Measurements from ENCODE around the gene TLR3. TPM values are rescaled to one million over a fixed set of nuclear protein-coding genes. Genes with fewer than 3 reads are reported as not detected.

TLR3 gene
- total and polyA plus RNA-seq, 4 donors, result 3.2 to 15.1 (median 10.2) TPM

DNA sequence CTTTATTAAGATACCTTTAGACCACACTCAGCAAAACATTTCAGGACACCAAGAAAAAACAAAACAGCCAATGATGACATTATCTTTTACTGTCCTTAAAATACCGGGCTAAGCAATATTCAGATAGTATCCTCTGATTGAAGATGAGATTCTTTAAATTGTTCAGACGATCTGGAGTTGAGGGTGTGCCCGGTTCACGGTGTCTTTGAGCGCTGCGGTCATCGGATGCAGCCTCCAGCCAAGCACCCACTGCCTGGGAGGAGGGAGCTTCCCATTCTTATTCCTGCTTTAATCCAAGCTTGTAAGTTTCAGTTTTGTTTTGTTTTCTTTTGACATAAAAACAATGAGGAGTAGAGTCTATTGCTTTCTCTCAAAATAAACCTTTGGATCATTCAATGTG, 49.6 kb downstream of the TLR3 start:
- H3K4me3 ChIP-seq, result no peak overlapping the region

DNA sequence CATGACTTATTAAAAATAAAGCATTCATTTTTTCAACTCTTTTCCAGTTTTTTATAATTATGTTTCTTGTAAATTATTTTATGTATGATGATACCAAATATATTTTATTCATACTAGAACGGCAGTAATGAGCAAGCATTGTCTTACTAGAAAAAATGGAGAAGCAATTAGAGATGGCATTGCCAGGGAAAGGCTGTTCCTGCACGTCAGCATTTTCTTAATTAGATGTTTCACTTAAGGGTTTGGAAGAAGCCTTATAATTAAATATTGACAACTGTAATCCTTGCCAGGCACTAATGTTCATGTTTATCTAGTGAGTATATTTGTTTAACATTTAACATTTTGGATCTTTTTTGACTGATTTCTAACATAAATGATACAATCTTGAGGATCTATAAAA, 52.1 kb downstream of the TLR3 start:
- peaks cover 0 to 5% (median 0%) of the 10 kb centered on the region in 5 donors for H3K4me1 ChIP-seq (ENCODE audit: control insufficient read depth in 5 of 5, insufficient read depth in 5 of 5, low read length in 5 of 5)
- no peak overlapping the region for H3K27ac ChIP-seq (ENCODE audit: low read depth in 1 of 2, low read length in 1 of 2)
- DNase-seq (no peak), ATAC-seq (ENCODE audit: insufficient read depth, low FRiP score) (no peak)
- no peak overlapping the region for H3K9ac ChIP-seq (ENCODE audit: insufficient read depth in 1 of 2, low read length in 2 of 2)
- 85% methylated on average over 2 of the region's 2 CpGs for WGBS, 2 donors
- TF ChIP-seq, protein P1, sequence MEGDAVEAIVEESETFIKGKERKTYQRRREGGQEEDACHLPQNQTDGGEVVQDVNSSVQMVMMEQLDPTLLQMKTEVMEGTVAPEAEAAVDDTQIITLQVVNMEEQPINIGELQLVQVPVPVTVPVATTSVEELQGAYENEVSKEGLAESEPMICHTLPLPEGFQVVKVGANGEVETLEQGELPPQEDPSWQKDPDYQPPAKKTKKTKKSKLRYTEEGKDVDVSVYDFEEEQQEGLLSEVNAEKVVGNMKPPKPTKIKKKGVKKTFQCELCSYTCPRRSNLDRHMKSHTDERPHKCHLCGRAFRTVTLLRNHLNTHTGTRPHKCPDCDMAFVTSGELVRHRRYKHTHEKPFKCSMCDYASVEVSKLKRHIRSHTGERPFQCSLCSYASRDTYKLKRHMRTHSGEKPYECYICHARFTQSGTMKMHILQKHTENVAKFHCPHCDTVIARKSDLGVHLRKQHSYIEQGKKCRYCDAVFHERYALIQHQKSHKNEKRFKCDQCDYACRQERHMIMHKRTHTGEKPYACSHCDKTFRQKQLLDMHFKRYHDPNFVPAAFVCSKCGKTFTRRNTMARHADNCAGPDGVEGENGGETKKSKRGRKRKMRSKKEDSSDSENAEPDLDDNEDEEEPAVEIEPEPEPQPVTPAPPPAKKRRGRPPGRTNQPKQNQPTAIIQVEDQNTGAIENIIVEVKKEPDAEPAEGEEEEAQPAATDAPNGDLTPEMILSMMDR (IDR thresholded peaks at IDR 0.05; ENCODE audit: control extremely low read depth, extremely low read depth), result no peak
- no peaks in the 10 kb centered on the region for H3K27me3 ChIP-seq (ENCODE audit: control insufficient read depth in 3 of 3, insufficient read depth in 3 of 3, low read length in 2 of 3)
- H3K36me3 ChIP-seq (ENCODE audit: control insufficient read depth in 4 of 4, insufficient read depth in 4 of 4, low read length in 4 of 4), result peaks cover 0 to 1% (median 0%) of the 10 kb centered on the region in 4 donors
- no peak overlapping the region for H3K4me3 ChIP-seq
- H3K9me3 ChIP-seq (ENCODE audit: control insufficient read depth in 4 of 4, insufficient read depth in 3 of 4, low read length in 3 of 4), result peaks cover 0 to 2% (median under 1%) of the 10 kb centered on the region in 4 donors

More for the DNA sequence above, 49.6 kb downstream of the TLR3 start:
- H3K27me3 ChIP-seq (ENCODE audit: control insufficient read depth in 3 of 3, insufficient read depth in 3 of 3, low read length in 2 of 3), result no peaks in the 10 kb centered on the region
- no peak overlapping the region for H3K9ac ChIP-seq (ENCODE audit: insufficient read depth in 1 of 2, low read length in 2 of 2)
- H3K27ac ChIP-seq (ENCODE audit: low read depth in 1 of 2, low read length in 1 of 2), result no peak overlapping the region
- H3K36me3 ChIP-seq (ENCODE audit: control insufficient read depth in 4 of 4, insufficient read depth in 4 of 4, low read length in 4 of 4), result peaks cover 0 to 1% (median 0%) of the 10 kb centered on the region in 4 donors
- peaks cover 0 to 5% (median 0%) of the 10 kb centered on the region in 5 donors for H3K4me1 ChIP-seq (ENCODE audit: control insufficient read depth in 5 of 5, insufficient read depth in 5 of 5, low read length in 5 of 5)
- no peaks in the 10 kb centered on the region for H3K9me3 ChIP-seq (ENCODE audit: control insufficient read depth in 4 of 4, insufficient read depth in 3 of 4, low read length in 3 of 4)
- DNase-seq, result no peak
- no peak for ATAC-seq (ENCODE audit: insufficient read depth, low FRiP score)
- TF ChIP-seq, protein P1 (IDR thresholded peaks at IDR 0.05; ENCODE audit: control extremely low read depth, extremely low read depth), result no peak
- WGBS, 2 donors, result 54 to 71% methylated on average over 7 of the region's 7 CpGs

DNA sequence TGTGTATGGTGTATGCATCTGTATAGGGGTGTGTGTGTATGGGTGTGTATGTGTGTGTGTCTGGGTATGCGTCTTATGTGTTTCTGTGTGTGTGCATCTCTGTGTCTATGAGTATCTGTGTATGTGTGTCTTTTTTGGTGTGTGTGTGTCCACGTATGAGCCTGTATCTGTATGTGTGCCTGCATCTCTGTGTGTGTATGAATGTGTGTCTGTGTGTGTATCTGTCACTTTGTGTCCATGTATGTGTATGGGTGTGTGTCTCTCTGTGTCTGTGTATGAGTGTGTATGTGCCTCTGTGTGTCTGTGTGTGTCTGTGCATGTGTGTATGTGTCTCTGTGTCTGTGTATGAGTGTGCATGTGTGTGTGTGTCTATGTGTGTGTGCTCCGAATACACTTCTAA, 59.9 kb downstream of the TLR3 start:
- ATAC-seq (ENCODE audit: insufficient read depth, low FRiP score) (no peak), DNase-seq (no peak)
- Histone ChIP-seq H3K4me1 (ENCODE audit: control insufficient read depth in 5 of 5, insufficient read depth in 5 of 5, low read length in 5 of 5) (no peaks in the 10 kb centered on the region), H3K36me3 (ENCODE audit: control insufficient read depth in 4 of 4, insufficient read depth in 4 of 4, low read length in 4 of 4) (no peaks in the 10 kb centered on the region), H3K9me3 (ENCODE audit: control insufficient read depth in 4 of 4, insufficient read depth in 3 of 4, low read length in 3 of 4) (peaks cover 0 to 3% (median under 1%) of the 10 kb centered on the region in 4 donors), H3K27ac (ENCODE audit: low read depth in 1 of 2, low read length in 1 of 2) (no peak overlapping the region), H3K9ac (ENCODE audit: insufficient read depth in 1 of 2, low read length in 2 of 2) (no peak overlapping the region), H3K4me3 (no peak overlapping the region), H3K27me3 (ENCODE audit: control insufficient read depth in 3 of 3, insufficient read depth in 3 of 3, low read length in 2 of 3) (no peaks in the 10 kb centered on the region)
- WGBS, 2 donors, result 93 to 94% methylated on average over 3 of the region's 3 CpGs
- TF ChIP-seq, protein P1 (IDR thresholded peaks at IDR 0.05; ENCODE audit: control extremely low read depth, extremely low read depth), result no peak

DNA sequence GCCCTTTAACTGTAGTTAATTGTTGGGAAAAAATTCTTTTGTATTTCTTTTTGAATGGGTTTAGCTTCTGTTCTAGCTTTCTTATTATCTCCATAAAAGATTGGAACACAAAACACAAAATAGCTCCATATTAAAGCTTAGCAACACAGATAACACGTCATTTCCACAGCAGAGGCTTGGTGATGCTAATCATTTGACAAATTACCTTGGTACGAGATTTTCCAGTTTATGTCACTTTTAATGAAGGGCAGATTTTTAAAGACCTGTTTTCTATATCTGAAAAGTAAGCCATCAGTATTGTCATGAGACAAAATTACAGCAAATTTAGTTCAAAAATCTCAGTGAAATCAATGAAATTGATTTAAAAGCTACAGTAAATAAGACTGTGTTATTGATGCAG, 63.0 kb downstream of the TLR3 start:
- WGBS, 2 donors, result 93% methylated on average over 2 of the region's 2 CpGs
- Histone ChIP-seq H3K27ac (ENCODE audit: low read depth in 1 of 2, low read length in 1 of 2) (no peak overlapping the region), H3K4me3 (no peak overlapping the region), H3K27me3 (ENCODE audit: control insufficient read depth in 3 of 3, insufficient read depth in 3 of 3, low read length in 2 of 3) (no peaks in the 10 kb centered on the region), H3K9ac (ENCODE audit: insufficient read depth in 1 of 2, low read length in 2 of 2) (no peak overlapping the region), H3K9me3 (ENCODE audit: control insufficient read depth in 4 of 4, insufficient read depth in 3 of 4, low read length in 3 of 4) (no peaks in the 10 kb centered on the region), H3K4me1 (ENCODE audit: control insufficient read depth in 5 of 5, insufficient read depth in 5 of 5, low read length in 5 of 5) (no peaks in the 10 kb centered on the region), H3K36me3 (ENCODE audit: control insufficient read depth in 4 of 4, insufficient read depth in 4 of 4, low read length in 4 of 4) (no peaks in the 10 kb centered on the region)
- ATAC-seq (ENCODE audit: insufficient read depth, low FRiP score) (no peak), DNase-seq (no peak)
- TF ChIP-seq, protein P1 (IDR thresholded peaks at IDR 0.05; ENCODE audit: control extremely low read depth, extremely low read depth), result no peak

Measured in lung (tissue), 12 donors.